Esophagus (tissue), 2 donors: ENCODE data around the gene TACC3. TPM values are rescaled to one million over a fixed set of nuclear protein-coding genes. Genes with fewer than 3 reads are reported as not detected.

Experiments
- H3K27ac ChIP-seq, 2 donors: one replicate each; pipeline ENCODE4 v1.5.1; 2013; ENCODE audit warnings: low read depth in 2 of 2, mild to moderate bottlenecking in 2 of 2, inconsistent platforms in 1 of 2, low read length in 1 of 2, moderate library complexity in 1 of 2
- H3K27me3 ChIP-seq, 2 donors: one replicate each; pipeline ENCODE4 v1.6.1; 2013; ENCODE audit warnings: low read length in 2 of 2, control low read depth in 1 of 2, mild to moderate bottlenecking in 1 of 2; ENCODE audit not compliant: insufficient read depth in 2 of 2, control insufficient read depth in 1 of 2
- H3K36me3 ChIP-seq, 2 donors: one replicate each; pipeline ENCODE4 v1.6.1; 2013; ENCODE audit warnings: low read length in 1 of 2; ENCODE audit not compliant: control insufficient read depth in 2 of 2, insufficient read depth in 2 of 2
- H3K4me1 ChIP-seq, 2 donors: one replicate each; pipeline ENCODE4 v1.6.1; 2013; ENCODE audit warnings: low read length in 1 of 2; ENCODE audit not compliant: control insufficient read depth in 2 of 2, insufficient read depth in 2 of 2
- H3K4me3 ChIP-seq, 2 donors: one replicate each; pipeline ENCODE4 v1.5.1; 2013; ENCODE audit warnings: low read length in 2 of 2, mild to moderate bottlenecking in 2 of 2, low read depth in 1 of 2, moderate library complexity in 1 of 2
- H3K9me3 ChIP-seq, 2 donors: one replicate each; pipeline ENCODE4 v1.6.1; 2013; ENCODE audit warnings: mild to moderate bottlenecking in 2 of 2, low read depth in 1 of 2, low read length in 1 of 2, moderate library complexity in 1 of 2; ENCODE audit not compliant: control insufficient read depth in 2 of 2, insufficient read depth in 1 of 2
- WGBS, 2 donors: extraction: QIAGEN DNeasy Blood & Tissue Kit; methylation state at CpG; one replicate each; pipeline ENCODE4 v1.1.7; 2013; 5-methylcytosine and 5-hydroxymethylcytosine counted together
- polyA plus RNA-seq, 2 donors: library from polyadenylated mRNA; stranded (reverse); fragments of 200-250 nt; gene quantifications; one replicate each; pipeline ENCODE4 v1.2.3, GENCODE V29; 2013
- donor health status: healthy with polysubstance abuse.
- donor health status: Bipolar disorder and iron deficiency.

TACC3 gene
- polyA plus RNA-seq, 2 donors: 22.5 to 25.7 TPM

DNA sequence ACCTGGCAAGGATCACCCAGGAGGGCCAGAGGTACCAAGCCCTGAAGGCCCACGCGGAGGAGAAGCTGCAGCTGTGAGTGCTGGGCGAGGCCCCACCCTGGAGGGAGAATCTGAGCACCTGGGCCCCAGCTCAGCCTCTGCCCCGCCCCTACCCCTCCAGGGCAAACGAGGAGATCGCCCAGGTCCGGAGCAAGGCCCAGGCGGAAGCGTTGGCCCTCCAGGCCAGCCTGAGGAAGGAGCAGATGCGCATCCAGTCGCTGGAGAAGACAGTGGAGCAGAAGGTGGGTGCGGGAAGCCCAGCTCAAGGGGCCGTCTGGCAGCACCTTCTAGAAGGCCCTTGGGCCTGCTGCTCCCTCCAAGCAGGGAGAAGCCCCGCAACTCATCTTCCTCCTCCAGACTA lies 23.2 kb downstream of the TACC3 start:
- peaks cover 0 to 7% of the 10 kb centered on the region in 2 donors for H3K4me1 ChIP-seq
- WGBS, 2 donors: 79 to 82% methylated on average over 14 of the region's 14 CpGs
- no peak overlapping the region for H3K27ac ChIP-seq
- no peaks in the 10 kb centered on the region for H3K27me3 ChIP-seq
- no peak overlapping the region for H3K4me3 ChIP-seq
- H3K9me3 ChIP-seq: no peaks in the 10 kb centered on the region
- peaks cover 0 to 25% of the 10 kb centered on the region in 2 donors for H3K36me3 ChIP-seq

DNA sequence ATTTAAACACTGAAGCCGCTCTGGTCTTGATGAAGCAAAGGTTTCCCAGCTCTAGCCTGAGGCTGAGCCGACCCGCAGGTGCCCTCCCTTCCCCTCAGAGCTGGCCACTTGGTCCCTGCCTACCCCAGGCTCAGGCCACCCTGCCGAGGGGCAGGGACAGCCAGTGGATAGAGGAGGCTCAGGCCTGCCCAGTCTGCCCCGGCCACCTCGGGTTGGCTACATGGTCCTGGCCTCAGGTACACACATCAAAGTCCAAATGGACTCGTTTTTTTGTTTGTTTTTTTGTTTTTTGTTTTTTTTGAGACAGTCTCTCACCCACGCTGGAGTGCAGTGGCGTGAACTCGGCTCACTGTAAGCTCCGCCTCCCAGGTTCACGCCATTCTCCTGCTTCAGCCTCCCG lies 23.8 kb downstream of the TACC3 start:
- WGBS, 2 donors: 87 to 89% methylated on average over 13 of the region's 13 CpGs
- Histone ChIP-seq H3K4me3 (no peak overlapping the region), H3K4me1 (peaks cover 0 to 7% of the 10 kb centered on the region in 2 donors), H3K27ac (no peak overlapping the region), H3K27me3 (no peaks in the 10 kb centered on the region), H3K9me3 (no peaks in the 10 kb centered on the region), H3K36me3 (peaks cover 0 to 20% of the 10 kb centered on the region in 2 donors)

DNA sequence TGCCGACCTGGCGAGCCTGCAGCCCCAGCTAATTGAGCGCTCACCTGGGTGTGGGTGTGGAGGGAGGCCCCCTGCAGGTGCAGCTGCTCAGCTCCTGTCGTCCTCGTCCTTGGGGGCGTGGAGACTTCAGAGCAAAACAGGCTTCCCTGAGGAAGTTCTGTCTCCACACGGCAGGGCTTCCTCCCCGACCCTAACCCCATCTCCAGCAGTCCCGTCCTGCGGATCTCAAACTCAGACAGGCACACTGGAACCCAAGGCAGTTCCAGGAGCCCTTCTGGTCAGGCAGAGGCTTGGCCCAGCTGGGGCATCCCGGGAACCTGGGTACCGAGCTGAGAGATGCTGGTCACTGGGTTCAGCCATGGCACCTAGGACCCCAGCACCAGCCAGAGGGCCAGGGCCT lies 24.4 kb downstream of the TACC3 start:
- no peaks in the 10 kb centered on the region for H3K27me3 ChIP-seq
- WGBS, 2 donors: 82 to 85% methylated on average over 12 of the region's 12 CpGs
- H3K4me3 ChIP-seq: no peak overlapping the region
- H3K9me3 ChIP-seq: no peaks in the 10 kb centered on the region
- no peak overlapping the region for H3K27ac ChIP-seq
- peaks cover 0 to 16% of the 10 kb centered on the region in 2 donors for H3K36me3 ChIP-seq
- H3K4me1 ChIP-seq: peaks cover 0 to 7% of the 10 kb centered on the region in 2 donors

DNA sequence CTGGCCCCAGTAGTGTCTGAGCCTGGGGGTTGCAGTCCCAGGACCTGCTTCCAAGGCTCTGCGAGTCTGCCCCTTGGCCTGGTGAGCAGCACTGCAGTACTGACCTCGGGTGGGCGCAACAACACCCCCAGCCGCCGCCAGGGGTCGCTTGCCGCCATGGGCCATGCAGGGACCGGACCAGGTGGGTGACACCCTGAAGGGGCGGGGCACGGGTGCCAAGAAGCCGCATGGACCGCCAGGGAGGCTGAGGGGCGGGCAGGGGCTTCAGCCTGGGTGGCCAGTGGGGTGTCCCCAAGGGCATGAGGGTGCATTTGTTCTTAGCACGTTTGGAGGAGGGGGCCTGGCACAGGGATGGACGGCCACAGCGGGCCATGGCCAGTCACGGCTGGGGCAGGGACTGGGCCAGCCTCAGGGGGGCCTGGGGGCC lies 25.0 kb downstream of the TACC3 start:
- WGBS, 2 donors: 13 to 19% methylated on average over 16 to 17 of the region's 17 CpGs
- H3K27me3 ChIP-seq: no peaks in the 10 kb centered on the region
- no peak overlapping the region for H3K27ac ChIP-seq
- peaks cover 0 to 11% of the 10 kb centered on the region in 2 donors for H3K36me3 ChIP-seq
- no peaks in the 10 kb centered on the region for H3K9me3 ChIP-seq
- H3K4me3 ChIP-seq: no peak overlapping the region
- peaks cover 1 to 9% of the 10 kb centered on the region in 2 donors for H3K4me1 ChIP-seq

DNA sequence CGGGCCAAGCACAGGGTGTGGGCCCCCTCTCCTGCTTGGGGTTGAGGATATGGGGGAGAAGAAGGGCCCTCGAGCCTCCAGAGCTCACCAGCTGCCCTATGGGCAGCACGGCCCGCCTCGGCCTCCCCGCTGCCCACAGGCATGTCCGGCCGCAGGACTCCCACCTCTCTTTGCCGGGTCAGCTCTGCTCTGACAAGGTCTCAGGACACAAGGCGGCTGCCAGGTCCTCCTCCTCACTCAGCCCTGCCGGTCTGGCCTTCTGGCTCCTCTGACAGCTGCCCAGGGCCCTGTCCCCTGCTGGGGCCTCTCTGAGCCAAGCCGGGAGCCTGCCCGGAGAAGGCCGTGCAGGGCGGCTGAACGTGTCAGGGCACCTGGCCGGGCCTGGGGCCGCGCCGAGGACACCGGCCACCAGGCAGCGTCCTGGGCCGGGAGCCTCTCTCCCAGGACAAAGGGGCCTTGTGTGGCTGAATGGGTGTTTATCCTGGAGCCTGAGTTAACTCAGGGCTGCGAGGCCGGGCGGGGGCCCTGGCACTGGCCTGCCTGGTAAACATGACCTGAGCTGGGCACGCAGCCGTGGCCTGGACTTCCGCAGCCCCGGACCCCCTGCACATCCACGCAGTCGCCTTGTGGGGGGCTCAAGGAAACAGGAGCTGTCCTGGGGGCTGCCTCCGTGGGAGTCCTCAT lies 25.7 kb downstream of the TACC3 start:
- Histone ChIP-seq H3K27ac (no peak overlapping the region), H3K4me1 (peaks cover 4 to 16% of the 10 kb centered on the region in 2 donors), H3K36me3 (peaks cover 0 to 8% of the 10 kb centered on the region in 2 donors), H3K4me3 (no peak overlapping the region), H3K27me3 (no peaks in the 10 kb centered on the region), H3K9me3 (no peaks in the 10 kb centered on the region)
- 77 to 83% methylated on average over 33 of the region's 33 CpGs for WGBS, 2 donors

DNA sequence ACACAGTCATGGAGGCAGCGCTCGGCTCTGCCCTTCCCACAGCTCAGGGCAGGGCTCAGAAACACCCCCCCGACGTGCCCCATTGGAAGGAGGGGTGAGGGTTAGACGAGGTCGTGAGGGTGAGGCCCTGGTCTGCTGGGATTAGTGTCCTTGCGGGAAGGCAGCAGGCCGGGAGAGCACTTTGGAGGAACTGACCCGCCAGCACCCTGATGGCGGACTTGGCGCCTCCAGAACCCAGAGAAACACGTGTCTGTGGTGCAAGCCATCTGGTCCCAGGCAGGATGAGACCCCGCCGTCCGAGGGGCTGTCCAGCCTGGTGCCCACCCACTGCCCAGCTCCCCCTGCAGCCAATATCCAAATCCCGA lies 26.3 kb downstream of the TACC3 start:
- 80 to 83% methylated on average over 16 of the region's 16 CpGs for WGBS, 2 donors
- no peak overlapping the region for H3K4me3 ChIP-seq

DNA sequence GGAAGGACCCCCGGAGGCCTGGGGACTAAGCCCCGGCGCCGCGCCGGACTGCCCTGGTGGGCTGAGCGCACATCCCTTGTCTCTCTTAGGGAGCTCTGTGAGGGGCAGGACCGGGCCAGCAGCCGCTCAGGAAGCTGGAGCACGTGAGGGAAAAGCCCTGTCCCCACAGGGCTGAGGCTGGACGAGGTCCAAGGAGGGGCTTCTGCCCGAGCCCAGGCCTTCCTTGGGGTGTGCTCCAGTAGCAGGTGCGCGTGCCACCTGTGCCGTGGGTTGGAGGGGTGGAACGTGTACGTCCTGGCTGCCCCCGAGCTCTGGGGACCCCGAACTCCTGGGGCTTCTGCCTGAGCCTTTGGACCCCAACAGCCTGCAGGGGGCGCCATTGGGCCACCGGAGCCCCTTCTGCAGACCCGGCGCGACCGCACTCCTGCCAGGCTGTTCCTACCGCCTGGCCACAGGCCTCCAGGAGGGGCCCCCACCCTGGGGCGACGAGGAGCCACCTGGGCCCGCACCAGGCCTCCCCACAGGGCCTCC lies 27.2 kb downstream of the TACC3 start:
- Histone ChIP-seq H3K27ac (no peak overlapping the region), H3K4me1 (peaks cover 6 to 30% of the 10 kb centered on the region in 2 donors), H3K4me3 (no peak overlapping the region), H3K9me3 (no peaks in the 10 kb centered on the region), H3K27me3 (no peaks in the 10 kb centered on the region), H3K36me3 (peaks cover 0 to 7% of the 10 kb centered on the region in 2 donors)
- 3 to 4% methylated on average over 20 to 29 of the region's 29 CpGs for WGBS, 2 donors

More for the DNA sequence above, 26.3 kb downstream of the TACC3 start:
- Histone ChIP-seq H3K27me3 (no peaks in the 10 kb centered on the region), H3K36me3 (peaks cover 0 to 8% of the 10 kb centered on the region in 2 donors), H3K4me1 (peaks cover 4 to 21% of the 10 kb centered on the region in 2 donors), H3K27ac (no peak overlapping the region), H3K9me3 (no peaks in the 10 kb centered on the region)

DNA sequence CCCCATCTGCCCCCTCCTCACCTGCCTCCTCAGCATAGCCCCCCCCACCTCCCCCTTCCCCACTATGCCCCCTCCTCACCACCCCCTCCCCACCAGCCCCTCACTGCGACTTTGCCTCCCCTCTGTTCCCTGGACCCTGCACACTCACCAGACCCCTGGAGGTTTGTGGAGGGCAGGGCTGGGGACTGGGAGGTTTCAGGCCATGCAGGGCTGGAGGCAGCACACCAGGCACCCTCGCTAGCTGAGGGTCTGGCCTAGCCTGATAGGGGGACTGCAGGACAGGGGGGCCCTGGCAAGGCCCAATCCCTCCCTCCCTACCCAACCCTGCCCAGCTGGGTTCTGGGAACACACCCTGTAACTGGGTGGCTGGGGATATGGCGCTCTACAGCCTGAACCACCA lies 28.0 kb downstream of the TACC3 start:
- H3K27ac ChIP-seq: no peak overlapping the region
- no peaks in the 10 kb centered on the region for H3K27me3 ChIP-seq
- peaks cover 9 to 37% of the 10 kb centered on the region in 2 donors for H3K4me1 ChIP-seq
- no peak overlapping the region for H3K4me3 ChIP-seq
- WGBS, 2 donors: 60 to 69% methylated on average over 3 of the region's 3 CpGs
- H3K36me3 ChIP-seq: peaks cover 0 to 1% of the 10 kb centered on the region in 2 donors
- H3K9me3 ChIP-seq: no peaks in the 10 kb centered on the region

DNA sequence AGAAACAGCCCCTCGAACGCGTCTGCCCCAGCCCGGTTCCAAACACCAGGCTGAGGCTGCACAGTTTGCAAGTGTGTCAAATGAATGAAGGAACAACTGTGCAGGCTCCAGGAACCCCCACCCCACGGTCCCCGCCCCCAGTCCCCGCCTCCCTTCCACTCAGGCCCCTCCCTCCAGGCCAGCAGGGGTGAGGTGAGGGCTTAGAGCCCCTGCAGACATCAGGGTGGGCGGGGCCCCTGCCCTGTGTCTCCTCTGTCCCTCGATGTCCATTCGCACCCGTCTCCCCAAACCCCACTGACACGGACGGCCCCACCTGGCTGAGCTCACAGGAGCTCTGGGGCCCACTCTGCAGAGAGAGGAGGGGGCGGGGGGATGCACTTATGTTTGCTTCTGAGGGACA lies 28.5 kb downstream of the TACC3 start:
- H3K4me1 ChIP-seq: peaks cover 12 to 36% of the 10 kb centered on the region in 2 donors
- no peaks in the 10 kb centered on the region for H3K36me3 ChIP-seq
- WGBS, 2 donors: 75% methylated on average over 14 of the region's 14 CpGs

More for the DNA sequence above, 28.5 kb downstream of the TACC3 start:
- no peaks in the 10 kb centered on the region for H3K9me3 ChIP-seq
- H3K27me3 ChIP-seq: no peaks in the 10 kb centered on the region
- H3K27ac ChIP-seq: no peak overlapping the region
- H3K4me3 ChIP-seq: no peak overlapping the region
